ENCODE measurements around the gene TMEM126B. TPM values are rescaled to one million over a fixed set of nuclear protein-coding genes. Genes with fewer than 3 reads are reported as not detected.

Gene TMEM126B
- total and polyA plus RNA-seq, 2 donors (not counting 3 experiments of a cell fraction or from before 2014, with no cell fraction given), result 51.2 to 53.7 TPM

- H3K9ac ChIP-seq (replicated peaks; ENCODE audit: extremely low read depth, insufficient read depth, low read length), result no peak overlapping the region
- ChIA-PET CTCF (no interaction called here), POLR2A (no interaction called here)
Observed at GRCh38 chr11:85626496-85626895, 1.9 kb upstream of the TMEM126B start.

More at GRCh38 chr11:85626496-85626895, 1.9 kb upstream of the TMEM126B start:
- no peak for FAIRE-seq
- Histone ChIP-seq H3K4me1 (ENCODE audit: control insufficient read depth, extremely low read depth, insufficient read depth, low read length) (peaks cover 16% of the 10 kb centered on the region), H2AFZ (ENCODE audit: low read depth, low read length) (no peak overlapping the region), H3K9me3 (replicated peaks; ENCODE audit: control insufficient read depth, insufficient read depth, low read length) (no peaks in the 10 kb centered on the region), H3K27ac (ENCODE audit: insufficient read depth, low read depth, low read length) (no peak overlapping the region), H3K4me3 (replicated peaks in 1 of 3; ENCODE audit: insufficient read depth in 1 of 3, low read depth in 1 of 3, low read length in 3 of 3) (no peak overlapping the region), H3K4me2 (ENCODE audit: insufficient read depth, low read length) (peak overlapping the region; percentile 92), H3K27me3 (ENCODE audit: control insufficient read depth in 2 of 2, insufficient read depth in 2 of 2, low read length in 2 of 2) (peaks cover 2 to 6% of the 10 kb centered on the region in 2 experiments), H3K9me1 (replicated peaks; ENCODE audit: control insufficient read depth, extremely low read depth, insufficient read depth, low read length) (no peaks in the 10 kb centered on the region), H3K79me2 (ENCODE audit: control insufficient read depth, insufficient read depth, low read length) (peaks cover 29% of the 10 kb centered on the region), H3K36me3 (ENCODE audit: control insufficient read depth in 2 of 2, extremely low read depth in 1 of 2, insufficient read depth in 2 of 2, low read length in 2 of 2) (peaks cover 0 to 4% of the 10 kb centered on the region in 2 experiments), H4K20me1 (replicated peaks; ENCODE audit: control insufficient read depth, extremely low read depth, insufficient read depth, low read length) (no peaks in the 10 kb centered on the region)
- DNase-seq (ENCODE audit: low read depth, low spot score), result no peak
- TF ChIP-seq MYC (IDR thresholded peaks at IDR 0.05; ENCODE audit: low read depth, low read length), result no peak
- no peak for TF ChIP-seq JUN (IDR thresholded peaks at IDR 0.05; ENCODE audit: borderline replicate concordance, insufficient read depth, insufficient read length, low read depth)
- TF ChIP-seq FOS (IDR thresholded peaks at IDR 0.05; ENCODE audit: borderline replicate concordance, insufficient read depth, low read length), result no peak
- no peak for TF ChIP-seq POLR2AphosphoS5 (IDR thresholded peaks at IDR 0.05; ENCODE audit: insufficient read depth, low read depth, low read length)
- TF ChIP-seq GATA2 (IDR thresholded peaks at IDR 0.05; ENCODE audit: insufficient read depth, insufficient read length, low read depth, low read length), result no peak
- TF ChIP-seq MAX (IDR thresholded peaks at IDR 0.05; ENCODE audit: insufficient read depth, insufficient read length), result no peak
- TF ChIP-seq CTCF (IDR thresholded peaks at IDR 0.05; ENCODE audit: extremely low read depth in 1 of 2, insufficient read depth in 1 of 2, low read depth in 1 of 2, low read length in 2 of 2), result no peak
- no peak for TF ChIP-seq EZH2 (IDR thresholded peaks at IDR 0.05; ENCODE audit: borderline replicate concordance, low read depth, low read length, severe bottlenecking)
- intact Hi-C loops (cut with micrococcal nuclease), result no loop called here
- BruUV-seq (replicated peaks), result no TSS peak
- dilution Hi-C loops (cut with MboI; ENCODE audit: extremely low pct_ligation_motif_present, low sequenced_read_pairs), result no loop called here

Measured in endothelial cell of umbilical vein (primary cell).